Measurements from ENCODE around the gene ST7L.
"Not testable (repeated sequence)": the region's sequence is repeated elsewhere in the genome, so short reads cannot be mapped to it uniquely, and the experiment has no call there.

The ST7L gene, protein sequence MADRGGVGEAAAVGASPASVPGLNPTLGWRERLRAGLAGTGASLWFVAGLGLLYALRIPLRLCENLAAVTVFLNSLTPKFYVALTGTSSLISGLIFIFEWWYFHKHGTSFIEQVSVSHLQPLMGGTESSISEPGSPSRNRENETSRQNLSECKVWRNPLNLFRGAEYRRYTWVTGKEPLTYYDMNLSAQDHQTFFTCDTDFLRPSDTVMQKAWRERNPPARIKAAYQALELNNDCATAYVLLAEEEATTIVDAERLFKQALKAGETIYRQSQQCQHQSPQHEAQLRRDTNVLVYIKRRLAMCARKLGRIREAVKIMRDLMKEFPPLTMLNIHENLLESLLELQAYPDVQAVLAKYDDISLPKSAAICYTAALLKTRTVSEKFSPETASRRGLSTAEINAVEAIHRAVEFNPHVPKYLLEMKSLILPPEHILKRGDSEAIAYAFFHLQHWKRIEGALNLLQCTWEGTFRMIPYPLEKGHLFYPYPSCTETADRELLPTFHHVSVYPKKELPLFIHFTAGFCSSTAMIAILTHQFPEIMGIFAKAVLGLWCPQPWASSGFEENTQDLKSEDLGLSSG

GRCh38 chr1:112618721-112619517, at the start of gene ST7L:
ST7L (minus strand) TSS chr1:112619141; CDS start chr1:112619113, 28 bp downstream.
- DNase-seq: peak; percentile 38

- no peak for DNase-seq
Measured at GRCh38 chr1:112666946-112667345, 48.0 kb upstream of the ST7L start.

GRCh38 chr1:112665857-112666256, 46.9 kb upstream of the ST7L start:
- no peak for DNase-seq

DNA sequence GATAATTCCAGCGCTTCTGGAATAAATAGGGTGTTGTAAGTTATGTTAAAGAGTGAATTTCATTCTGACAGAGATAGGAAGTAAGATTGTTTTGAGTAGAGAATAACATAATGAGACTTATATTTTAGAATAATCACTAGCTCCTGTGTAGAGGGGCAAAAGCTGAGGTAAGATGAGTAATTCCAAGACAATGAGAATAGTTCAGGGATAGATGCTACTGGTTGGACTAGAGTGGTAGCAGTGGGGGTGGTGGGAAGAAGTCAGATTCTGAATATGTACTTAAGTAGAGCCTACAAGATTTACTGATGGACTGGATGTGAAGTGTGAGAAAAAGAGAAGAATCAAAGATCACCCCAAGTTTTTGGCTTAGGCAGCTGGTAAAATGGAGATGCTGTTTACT, 32.3 kb upstream of the ST7L start:
- no peak for DNase-seq

GRCh38 chr1:112646225-112646624, 27.3 kb upstream of the ST7L start:
- no peak for DNase-seq

GRCh38 chr1:112643080-112643479, 24.1 kb upstream of the ST7L start:
- DNase-seq: no peak

DNA sequence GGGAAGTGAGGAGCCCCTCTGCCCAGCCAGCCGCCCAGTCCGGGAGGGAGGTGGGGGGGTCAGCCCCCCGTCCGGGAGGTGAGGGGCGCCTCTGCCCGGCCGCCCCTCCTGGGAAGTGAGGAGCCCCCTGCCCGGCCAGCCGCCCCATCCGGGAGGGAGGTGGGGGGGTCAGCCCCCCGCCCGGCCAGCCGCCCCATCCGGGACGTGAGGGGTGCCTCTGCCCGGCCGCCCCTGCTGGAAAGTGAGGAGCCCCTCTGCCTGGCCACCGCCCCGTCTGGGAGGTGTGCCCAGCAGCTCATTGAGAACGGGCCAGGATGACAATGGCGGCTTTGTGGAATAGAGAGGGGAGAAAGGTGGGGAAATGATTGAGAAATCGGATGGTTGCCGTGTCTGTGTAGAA, 21.5 kb upstream of the ST7L start:
- not testable (repeated sequence) for DNase-seq

DNA sequence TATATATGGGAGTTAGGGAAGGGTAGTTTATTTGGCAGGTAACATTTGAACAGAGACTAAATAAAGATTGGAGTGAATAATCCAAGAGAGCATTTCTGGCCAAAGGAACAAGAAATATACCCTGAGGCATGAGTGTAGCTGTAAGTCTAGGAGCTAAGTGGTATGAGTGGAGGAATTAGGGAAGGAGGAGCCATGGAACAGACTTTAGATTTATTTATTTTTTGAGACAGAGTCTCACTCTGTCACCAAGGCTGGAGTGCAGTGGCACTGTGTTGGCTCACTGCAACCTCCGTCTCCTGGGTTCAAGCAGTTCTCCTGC, 19.1 kb upstream of the ST7L start:
- DNase-seq: no peak

DNA sequence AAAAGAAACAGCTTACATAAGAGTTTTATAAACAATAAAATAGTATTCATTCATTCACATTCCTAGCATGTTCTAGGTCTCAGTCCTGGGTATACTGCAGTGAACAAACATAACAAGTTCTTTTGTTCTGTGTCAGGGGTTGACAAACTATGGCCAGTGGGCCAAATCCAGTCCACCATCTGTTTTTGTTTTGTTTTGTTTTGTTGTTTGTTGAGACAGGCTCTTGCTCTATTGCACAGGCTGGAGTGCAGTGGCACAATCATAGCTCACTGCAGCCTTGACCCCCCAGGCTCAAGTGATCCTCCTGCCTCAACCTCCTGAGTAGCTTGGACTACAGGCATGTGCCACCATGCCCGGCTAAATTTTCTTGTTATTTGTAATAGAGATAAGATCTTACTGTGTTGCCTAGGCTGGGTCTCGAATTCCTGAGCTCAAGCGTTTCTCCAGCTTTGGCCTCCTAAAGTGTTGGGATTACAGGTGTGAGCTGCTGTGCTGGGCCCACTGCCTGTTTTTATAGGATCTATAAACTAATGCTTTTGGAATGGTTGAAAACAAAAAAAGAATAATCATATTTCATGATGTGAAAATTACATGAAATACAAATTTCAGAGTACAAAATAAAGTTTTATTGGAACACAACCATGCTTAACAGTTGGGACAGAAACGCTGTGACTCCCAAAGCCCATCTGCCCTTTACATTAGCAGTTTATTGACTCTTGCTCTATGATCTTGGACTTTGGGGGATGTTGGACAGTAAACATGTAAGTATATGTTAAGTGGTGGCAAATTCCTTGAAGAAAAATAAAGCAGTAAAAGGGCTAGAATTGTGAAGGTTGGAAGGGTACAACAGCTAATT, 18.5 kb upstream of the ST7L start:
- no peak for DNase-seq

GRCh38 chr1:112636597-112637253, 17.8 kb upstream of the ST7L start:
- DNase-seq: no peak

GRCh38 chr1:112636056-112636455, 17.1 kb upstream of the ST7L start:
- no peak for DNase-seq

DNA sequence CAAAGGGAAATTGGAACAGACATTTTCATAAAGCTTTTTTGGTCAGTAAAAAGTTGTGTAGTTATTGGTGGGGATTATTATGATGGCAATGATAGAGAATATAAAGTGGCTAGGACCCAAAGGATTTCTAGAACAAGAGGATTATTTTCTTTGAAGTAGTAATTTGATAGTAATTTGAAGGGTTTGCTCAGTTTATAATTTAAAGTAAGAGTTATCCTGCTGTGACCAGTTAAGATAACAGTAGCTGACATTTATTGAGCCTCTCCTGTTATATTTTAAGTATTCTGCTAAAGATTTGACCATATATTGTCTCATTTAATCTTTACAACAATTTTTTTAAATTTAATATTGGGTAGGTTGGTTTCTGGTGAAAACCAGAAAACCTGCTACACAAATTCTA, 15.4 kb upstream of the ST7L start:
- DNase-seq: no peak

GRCh38 chr1:112633628-112634027, 14.7 kb upstream of the ST7L start:
- DNase-seq: no peak

GRCh38 chr1:112629256-112629655, 10.3 kb upstream of the ST7L start:
- DNase-seq: no peak

DNA sequence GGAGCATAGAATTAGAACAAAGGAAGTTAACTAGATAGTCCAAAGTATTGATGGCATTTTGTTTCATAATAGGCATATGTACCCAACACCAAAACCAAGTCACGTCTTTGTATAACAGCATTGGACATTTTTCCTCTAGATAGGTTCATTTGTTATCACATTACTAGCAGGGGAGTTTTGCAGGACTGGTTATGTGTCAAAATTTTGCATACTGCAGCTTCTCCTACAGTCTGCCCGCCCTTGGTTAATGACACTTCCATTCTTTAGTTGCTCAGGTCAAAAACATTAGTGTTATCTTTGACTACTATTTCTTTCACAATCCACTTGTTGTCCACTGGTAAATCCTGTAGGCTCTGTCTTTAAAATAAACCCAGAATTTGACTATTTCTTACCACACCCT, 9.6 kb upstream of the ST7L start:
- DNase-seq: no peak

GRCh38 chr1:112626887-112627286, 7.9 kb upstream of the ST7L start:
- no peak for DNase-seq

DNA sequence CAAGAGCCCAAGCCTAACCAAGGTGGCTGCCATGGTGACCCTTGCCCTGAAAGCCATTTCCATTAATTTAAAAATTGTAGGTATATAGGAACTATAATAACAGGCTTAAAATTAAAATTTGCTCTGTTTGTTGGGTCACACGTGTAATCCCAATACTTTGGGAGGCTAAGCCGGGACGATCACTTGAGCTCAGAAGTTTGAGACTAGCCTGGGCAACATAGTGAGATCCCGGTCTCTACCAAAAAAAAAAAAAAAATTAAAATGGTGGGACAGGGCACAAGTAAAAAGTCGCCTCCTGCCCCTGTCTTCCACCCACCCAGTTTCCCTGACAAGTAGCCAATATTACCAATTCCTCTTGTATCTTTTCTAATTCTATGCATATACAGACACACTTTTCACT, 7.3 kb upstream of the ST7L start:
- DNase-seq: no peak

- no peak for DNase-seq
Measured at GRCh38 chr1:112625696-112626095, 6.8 kb upstream of the ST7L start.

GRCh38 chr1:112624493-112624892, 5.6 kb upstream of the ST7L start:
- DNase-seq: not testable (repeated sequence)

- DNase-seq: no peak
Measured at GRCh38 chr1:112620377-112620695, 1.4 kb upstream of the ST7L start.

DNA sequence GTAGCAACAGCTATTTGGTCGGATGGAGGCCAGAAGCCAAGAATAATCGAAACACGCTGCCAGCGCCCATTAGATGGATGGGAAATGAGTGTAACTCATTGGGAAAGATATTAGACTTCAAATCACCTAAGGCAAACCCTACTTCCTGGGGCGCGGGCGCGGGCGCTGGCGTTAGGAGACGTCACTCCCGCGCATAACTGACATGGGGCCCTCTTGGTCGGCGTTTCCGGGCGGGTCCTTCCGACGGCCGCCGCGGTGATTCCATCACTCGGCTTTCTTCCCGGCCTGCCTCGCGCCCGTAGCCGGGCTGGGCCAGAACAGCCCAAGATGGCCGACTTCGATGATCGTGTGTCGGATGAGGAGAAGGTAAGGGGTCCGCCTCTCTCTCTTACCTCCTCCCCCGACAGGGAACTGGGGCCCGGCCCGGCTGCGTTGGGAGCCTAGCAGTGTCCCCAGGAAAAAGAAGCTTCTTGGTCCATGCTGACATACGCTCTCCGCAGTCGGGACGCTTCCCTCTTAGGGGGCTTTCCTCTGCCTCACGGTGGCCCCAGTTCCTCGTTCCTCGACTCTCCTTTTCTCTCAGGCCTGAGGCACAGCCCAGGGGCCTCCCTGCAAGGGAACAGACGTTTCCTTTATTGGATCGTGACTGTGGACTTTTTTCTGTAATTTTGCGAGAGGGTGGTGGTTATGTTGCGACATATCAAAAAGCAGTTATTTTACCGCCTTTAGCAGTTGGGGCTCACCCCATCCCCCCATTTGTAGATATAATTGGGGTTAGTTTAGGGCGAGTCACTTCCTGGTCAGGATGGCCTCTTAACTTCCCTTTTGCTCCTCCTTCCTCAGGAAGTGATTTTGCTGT, 806 bp upstream of the ST7L start, which contains the start of gene CAPZA1:
Gene CAPZA1 (plus strand): TSS at position 315 of the 859 bp plus-strand sequence. CDS start 13 bp downstream, at position 328.
- DNase-seq: peak; percentile 80

All from activated T-cell treated with anti-CD3 and anti-CD28 coated beads for 4 hours (primary cell).